Activated T-helper 17 cell treated with anti-CD3 and anti-CD28 coated beads, Interleukin-2, amount 50 U/mL, for 72 hours (primary cell): Measurements from ENCODE around the gene LCAT. TPM values are rescaled to one million over a fixed set of nuclear protein-coding genes. Genes with fewer than 3 reads are reported as not detected.

Experiments
- ATAC-seq: fragments of 150-1000 bp; cut with Tn5 transposase; replicated peaks from 2 replicates; pipeline ENCODE4 v1.10.0; 2021; ENCODE audit warnings: mild to moderate bottlenecking, moderate library complexity
- H3K27ac Mint-ChIP-seq: one replicate; pipeline ENCODE4 v1.8.0; 2022; ENCODE audit warnings: mixed read lengths
- H3K27me3 Mint-ChIP-seq: one replicate; pipeline ENCODE4 v1.8.0; 2022; ENCODE audit warnings: mixed read lengths
- H3K36me3 Mint-ChIP-seq: one replicate; pipeline ENCODE4 v1.8.0; 2022; ENCODE audit warnings: low read depth, mild to moderate bottlenecking, mixed read lengths
- H3K4me1 Mint-ChIP-seq: one replicate; pipeline ENCODE4 v1.8.0; 2022; ENCODE audit warnings: mixed read lengths
- H3K4me3 Mint-ChIP-seq: one replicate; pipeline ENCODE4 v1.8.0; 2022; ENCODE audit warnings: mild to moderate bottlenecking, mixed read lengths
- H3K9me3 Mint-ChIP-seq: one replicate; pipeline ENCODE4 v1.8.0; 2022; ENCODE audit warnings: mixed read lengths
- total RNA-seq, 2 donors: library from RNA; stranded (reverse); gene quantifications; one replicate each; pipeline ENCODE4 v1.2.3, GENCODE V29; 2022

The LCAT gene
- total RNA-seq, 2 donors from 2014 or later = 15.0 to 19.1 TPM

DNA sequence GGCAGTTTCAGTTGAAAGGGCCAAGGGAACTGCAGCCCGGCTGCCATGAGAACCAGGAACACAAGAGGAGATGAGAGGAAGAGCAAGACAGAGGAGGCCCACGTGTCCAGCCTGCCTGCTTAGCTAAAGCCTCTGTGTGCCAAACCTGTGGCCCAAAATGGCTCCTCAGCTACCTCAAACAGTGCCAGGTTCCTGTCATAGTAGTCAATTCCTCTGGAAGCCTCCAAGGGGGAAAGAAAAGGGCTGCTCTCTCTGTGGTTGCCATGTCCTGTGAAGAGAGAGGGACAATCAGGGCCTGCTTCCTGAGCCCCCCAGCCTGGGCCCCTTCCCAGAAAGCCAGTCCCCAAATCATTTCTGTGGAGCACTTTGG, 19.4 kb upstream of the LCAT start:
- Mint-ChIP-seq H3K4me1 (peaks cover 11% of the 10 kb centered on the region), H3K27ac (no peak overlapping the region), H3K9me3 (no peaks in the 10 kb centered on the region), H3K36me3 (peaks cover 22% of the 10 kb centered on the region), H3K27me3 (no peaks in the 10 kb centered on the region), H3K4me3 (no peak overlapping the region)
- no peak for ATAC-seq

DNA sequence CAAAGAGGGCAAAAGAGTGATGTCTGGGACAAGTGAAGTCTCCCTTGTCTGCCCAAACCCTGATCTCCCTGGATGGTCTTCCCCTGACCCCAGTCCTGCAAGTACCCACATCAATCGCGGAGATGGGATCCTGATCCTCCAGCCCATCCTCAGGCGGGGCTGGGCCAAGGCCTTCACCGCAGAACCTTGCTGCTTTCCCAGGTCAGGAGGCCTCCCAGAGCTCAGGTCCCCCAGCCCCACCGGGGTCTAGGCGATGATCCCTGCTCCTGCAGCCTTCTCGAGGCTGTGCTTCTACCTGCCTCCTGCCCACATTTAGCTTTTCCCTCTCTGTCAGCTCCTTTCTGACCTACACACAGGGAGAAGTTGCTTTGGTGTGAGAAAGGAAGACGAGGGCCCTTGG, 18.2 kb upstream of the LCAT start:
- Mint-ChIP-seq H3K4me1 (peaks cover 7% of the 10 kb centered on the region), H3K9me3 (no peaks in the 10 kb centered on the region), H3K4me3 (no peak overlapping the region), H3K27ac (no peak overlapping the region), H3K36me3 (peaks cover 31% of the 10 kb centered on the region), H3K27me3 (no peaks in the 10 kb centered on the region)
- no peak for ATAC-seq

- no peak overlapping the region for H3K4me3 Mint-ChIP-seq
- H3K27ac Mint-ChIP-seq = no peak overlapping the region
- peaks cover 31% of the 10 kb centered on the region for H3K36me3 Mint-ChIP-seq
- H3K27me3 Mint-ChIP-seq = no peaks in the 10 kb centered on the region
- H3K9me3 Mint-ChIP-seq = no peaks in the 10 kb centered on the region
- no peak for ATAC-seq
- H3K4me1 Mint-ChIP-seq = peaks cover 4% of the 10 kb centered on the region
These were observed 17.6 kb upstream of the LCAT start for GRCh38 chr16:67961551-67961957.

- H3K4me3 Mint-ChIP-seq = no peak overlapping the region
- H3K4me1 Mint-ChIP-seq = peaks cover 4% of the 10 kb centered on the region
- H3K9me3 Mint-ChIP-seq = no peaks in the 10 kb centered on the region
- peak overlapping the region; percentile 37 for H3K27ac Mint-ChIP-seq
- peaks cover 36% of the 10 kb centered on the region for H3K36me3 Mint-ChIP-seq
- ATAC-seq = no peak
- no peaks in the 10 kb centered on the region for H3K27me3 Mint-ChIP-seq
These were observed 15.8 kb upstream of the LCAT start for GRCh38 chr16:67959536-67960329.

DNA sequence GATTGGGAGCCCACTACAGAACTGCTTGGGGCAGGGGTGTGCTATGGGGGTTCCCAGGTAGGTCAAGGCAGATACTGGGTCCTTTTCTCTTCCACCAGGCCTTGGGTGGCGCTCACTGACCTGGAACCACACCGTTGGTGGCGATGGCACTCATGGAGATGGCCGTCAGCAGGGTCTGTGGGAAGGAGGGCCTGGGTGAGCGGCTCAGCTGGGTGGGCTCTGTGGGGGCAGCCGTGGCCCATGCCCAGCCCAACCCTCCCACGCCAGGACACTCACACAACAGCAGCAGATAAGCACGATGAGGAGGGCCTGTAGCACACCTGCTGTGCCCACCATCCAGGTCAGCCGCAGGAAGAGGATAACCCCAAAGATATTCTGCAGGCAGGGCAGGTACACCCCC, 13.7 kb upstream of the LCAT start:
- peaks cover 46% of the 10 kb centered on the region for H3K36me3 Mint-ChIP-seq
- peaks cover 4% of the 10 kb centered on the region for H3K4me1 Mint-ChIP-seq
- H3K27me3 Mint-ChIP-seq = no peaks in the 10 kb centered on the region
- H3K27ac Mint-ChIP-seq = no peak overlapping the region
- no peaks in the 10 kb centered on the region for H3K9me3 Mint-ChIP-seq
- no peak for ATAC-seq
- H3K4me3 Mint-ChIP-seq = no peak overlapping the region

DNA sequence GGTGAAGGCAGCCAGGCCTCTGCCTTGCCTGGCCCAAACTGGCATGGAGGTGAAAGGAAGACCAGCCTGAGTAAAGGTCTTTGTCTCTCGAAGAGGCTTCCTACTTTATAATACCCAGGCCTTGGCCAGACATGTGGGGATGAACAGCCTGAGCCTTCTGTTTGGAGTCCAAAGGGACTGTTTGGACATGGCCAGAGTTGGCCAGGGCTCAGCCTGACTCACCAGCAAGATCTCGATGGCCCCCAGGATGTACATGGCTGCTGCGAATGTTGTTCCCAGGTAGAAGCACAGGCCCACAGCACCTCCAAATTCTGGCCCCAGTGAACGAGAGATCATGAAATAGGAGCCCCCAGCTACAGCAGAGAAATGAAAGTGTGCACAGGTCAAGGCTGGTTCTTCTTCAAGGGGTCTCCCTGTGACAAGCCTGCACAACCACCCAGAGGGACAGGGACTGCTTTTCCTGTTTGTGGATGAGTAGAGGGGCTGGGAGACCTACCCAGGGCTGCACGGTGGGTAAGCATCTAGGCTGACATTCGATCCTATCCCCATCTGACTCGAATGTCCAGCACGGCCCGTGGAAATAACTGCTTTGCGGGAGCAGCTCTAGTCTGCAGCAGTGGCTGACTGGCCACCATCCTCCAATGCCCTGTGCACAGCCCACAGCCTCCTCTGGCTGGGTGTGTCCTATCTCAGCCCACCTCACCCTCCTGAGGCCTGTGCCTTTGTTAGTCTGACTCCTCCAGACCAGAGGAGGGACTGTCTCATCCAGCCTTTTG, 10.7 kb upstream of the LCAT start:
- no peak overlapping the region for H3K27ac Mint-ChIP-seq
- no peaks in the 10 kb centered on the region for H3K4me1 Mint-ChIP-seq
- ATAC-seq = no peak
- peaks cover 37% of the 10 kb centered on the region for H3K36me3 Mint-ChIP-seq
- H3K27me3 Mint-ChIP-seq = no peaks in the 10 kb centered on the region
- H3K4me3 Mint-ChIP-seq = no peak overlapping the region
- no peaks in the 10 kb centered on the region for H3K9me3 Mint-ChIP-seq

- peaks cover 36% of the 10 kb centered on the region for H3K36me3 Mint-ChIP-seq
These were observed 9.9 kb upstream of the LCAT start for GRCh38 chr16:67953641-67954375.

GRCh38 chr16:67951485-67951884, 7.6 kb upstream of the LCAT start:
- Mint-ChIP-seq H3K27ac (no peak overlapping the region), H3K27me3 (no peaks in the 10 kb centered on the region), H3K36me3 (peaks cover 30% of the 10 kb centered on the region), H3K4me1 (peaks cover 5% of the 10 kb centered on the region), H3K4me3 (no peak overlapping the region), H3K9me3 (no peaks in the 10 kb centered on the region)
- no peak for ATAC-seq

More at GRCh38 chr16:67953641-67954375, 9.9 kb upstream of the LCAT start:
- Mint-ChIP-seq H3K27me3 (no peaks in the 10 kb centered on the region), H3K4me3 (no peak overlapping the region), H3K9me3 (no peaks in the 10 kb centered on the region), H3K4me1 (no peaks in the 10 kb centered on the region), H3K27ac (no peak overlapping the region)
- ATAC-seq = no peak

- H3K4me3 Mint-ChIP-seq = no peak overlapping the region
- no peak for ATAC-seq
- H3K27me3 Mint-ChIP-seq = no peaks in the 10 kb centered on the region
- H3K9me3 Mint-ChIP-seq = no peaks in the 10 kb centered on the region
- H3K4me1 Mint-ChIP-seq = peaks cover 5% of the 10 kb centered on the region
- peaks cover 38% of the 10 kb centered on the region for H3K36me3 Mint-ChIP-seq
- no peak overlapping the region for H3K27ac Mint-ChIP-seq
These were observed 6.5 kb upstream of the LCAT start for GRCh38 chr16:67950335-67950843.

DNA sequence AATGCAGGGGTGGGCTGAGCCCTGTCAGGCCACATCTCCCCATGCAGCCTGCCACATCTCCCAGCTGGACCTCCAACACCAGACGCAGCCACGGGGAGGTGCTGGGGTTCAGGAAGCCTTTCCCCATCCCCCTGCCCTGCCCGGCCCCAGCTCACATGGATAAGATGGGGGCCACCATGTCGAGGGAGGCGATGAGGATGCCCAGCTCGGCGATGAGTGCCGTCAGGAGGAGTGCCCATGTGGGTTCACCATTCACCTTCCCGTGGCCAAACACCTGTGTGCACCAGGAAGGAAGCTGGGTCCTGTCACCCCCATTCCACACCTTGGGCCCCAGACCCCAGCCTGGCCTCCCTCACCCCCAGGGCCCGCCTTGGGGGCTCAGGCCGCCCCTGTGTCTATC, 5.7 kb upstream of the LCAT start:
- no peak overlapping the region for H3K4me3 Mint-ChIP-seq
- H3K27ac Mint-ChIP-seq = no peak overlapping the region
- no peaks in the 10 kb centered on the region for H3K27me3 Mint-ChIP-seq
- ATAC-seq = no peak
- H3K36me3 Mint-ChIP-seq = peaks cover 32% of the 10 kb centered on the region
- peaks cover 5% of the 10 kb centered on the region for H3K4me1 Mint-ChIP-seq
- no peaks in the 10 kb centered on the region for H3K9me3 Mint-ChIP-seq

GRCh38 chr16:67948015-67948414, 4.1 kb upstream of the LCAT start:
- Mint-ChIP-seq H3K27me3 (no peaks in the 10 kb centered on the region), H3K36me3 (peaks cover 22% of the 10 kb centered on the region), H3K4me3 (no peak overlapping the region), H3K9me3 (no peaks in the 10 kb centered on the region), H3K27ac (no peak overlapping the region), H3K4me1 (peaks cover 5% of the 10 kb centered on the region)
- no peak for ATAC-seq

DNA sequence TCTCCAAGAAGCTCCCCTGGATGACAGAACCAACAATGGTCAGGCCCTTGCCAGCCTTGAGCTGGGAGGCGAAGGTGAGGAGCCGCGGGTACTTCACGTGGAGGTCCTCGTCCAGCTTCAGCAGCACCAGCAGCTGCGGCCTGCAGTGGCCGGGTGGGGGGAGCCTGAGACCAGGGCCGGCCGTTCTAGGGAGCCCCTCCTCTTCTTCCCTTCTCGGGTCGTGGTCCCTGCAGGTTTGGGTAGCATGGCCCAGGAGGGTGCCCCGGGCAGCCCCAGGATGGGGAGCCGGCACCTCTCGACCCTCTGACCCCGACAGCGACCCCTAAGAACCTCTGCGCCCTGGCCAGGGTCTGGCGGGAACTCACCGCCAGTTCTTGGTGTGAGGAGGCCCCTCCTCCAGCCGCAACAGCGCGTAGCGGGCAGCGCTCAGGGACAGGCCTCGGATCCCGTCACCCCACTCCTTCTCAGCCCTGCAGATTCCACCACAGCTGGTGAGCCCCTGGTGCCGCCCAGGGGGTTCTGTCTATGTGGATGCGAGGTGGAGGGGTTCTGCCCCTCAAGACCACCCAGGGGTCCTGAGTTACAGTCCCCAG, 3.1 kb upstream of the LCAT start:
- ATAC-seq = no peak
- no peaks in the 10 kb centered on the region for H3K9me3 Mint-ChIP-seq
- H3K27ac Mint-ChIP-seq = no peak overlapping the region
- peaks cover 5% of the 10 kb centered on the region for H3K4me1 Mint-ChIP-seq
- no peaks in the 10 kb centered on the region for H3K27me3 Mint-ChIP-seq
- no peak overlapping the region for H3K4me3 Mint-ChIP-seq
- H3K36me3 Mint-ChIP-seq = peaks cover 19% of the 10 kb centered on the region

- no peak for ATAC-seq
- H3K27ac Mint-ChIP-seq = no peak overlapping the region
- H3K27me3 Mint-ChIP-seq = no peaks in the 10 kb centered on the region
- no peak overlapping the region for H3K4me3 Mint-ChIP-seq
- peaks cover 5% of the 10 kb centered on the region for H3K4me1 Mint-ChIP-seq
- no peaks in the 10 kb centered on the region for H3K9me3 Mint-ChIP-seq
- H3K36me3 Mint-ChIP-seq = peaks cover 15% of the 10 kb centered on the region
These were observed 2.2 kb upstream of the LCAT start for GRCh38 chr16:67946128-67946569.

DNA sequence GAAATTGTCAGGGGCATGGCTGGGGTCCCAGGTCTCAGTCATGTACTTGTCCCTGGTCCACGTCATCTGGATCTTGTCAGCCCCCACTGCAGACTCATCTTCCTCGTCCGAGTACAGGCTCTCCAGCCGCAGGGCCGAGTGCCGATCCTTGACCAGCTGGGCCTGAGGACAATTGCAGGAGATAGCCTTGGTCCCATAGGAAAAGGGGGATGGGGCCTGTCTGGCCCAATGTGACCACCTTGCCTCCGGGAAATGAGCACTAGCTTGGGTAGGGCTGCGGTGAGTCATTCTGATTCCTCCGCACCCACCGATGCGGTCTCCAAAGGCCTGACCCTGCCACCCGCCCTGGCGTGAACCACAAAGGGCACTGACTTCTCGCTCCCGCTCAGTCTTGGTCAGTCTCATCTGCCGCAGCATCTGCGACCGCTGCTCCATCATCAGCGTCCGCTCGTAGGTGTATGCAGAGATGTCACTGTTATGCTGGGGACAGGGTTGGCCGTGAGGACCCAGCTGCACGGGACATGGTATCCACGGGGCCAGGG, 1.5 kb upstream of the LCAT start:
- Mint-ChIP-seq H3K9me3 (no peaks in the 10 kb centered on the region), H3K27me3 (no peaks in the 10 kb centered on the region), H3K36me3 (peaks cover 15% of the 10 kb centered on the region), H3K4me1 (peaks cover 5% of the 10 kb centered on the region), H3K4me3 (no peak overlapping the region), H3K27ac (no peak overlapping the region)
- ATAC-seq = no peak
